HG02610 (cell line): Measurements from ENCODE around the gene TBATA.

Source experiments
- ATAC-seq: cut with Tn5 transposase; IDR thresholded peaks from one replicate; pipeline ENCODE4 v1.9.1; 2021; ENCODE audit warnings: mild to moderate bottlenecking, moderate library complexity; ENCODE audit not compliant: unreplicated experiment

TBATA gene

GRCh38 chr10:70809011-70809611 lies 23.9 kb upstream of the TBATA start:
- ATAC-seq, result no peak

- no peak for ATAC-seq
These were observed 22.4 kb upstream of the TBATA start for GRCh38 chr10:70807556-70807955.

GRCh38 chr10:70806841-70807240 lies 21.7 kb upstream of the TBATA start:
- ATAC-seq, result no peak

- no peak for ATAC-seq
These were observed 20.5 kb upstream of the TBATA start for GRCh38 chr10:70805619-70806215.

- no peak for ATAC-seq
These were observed 19.2 kb upstream of the TBATA start for GRCh38 chr10:70804421-70804808.

DNA sequence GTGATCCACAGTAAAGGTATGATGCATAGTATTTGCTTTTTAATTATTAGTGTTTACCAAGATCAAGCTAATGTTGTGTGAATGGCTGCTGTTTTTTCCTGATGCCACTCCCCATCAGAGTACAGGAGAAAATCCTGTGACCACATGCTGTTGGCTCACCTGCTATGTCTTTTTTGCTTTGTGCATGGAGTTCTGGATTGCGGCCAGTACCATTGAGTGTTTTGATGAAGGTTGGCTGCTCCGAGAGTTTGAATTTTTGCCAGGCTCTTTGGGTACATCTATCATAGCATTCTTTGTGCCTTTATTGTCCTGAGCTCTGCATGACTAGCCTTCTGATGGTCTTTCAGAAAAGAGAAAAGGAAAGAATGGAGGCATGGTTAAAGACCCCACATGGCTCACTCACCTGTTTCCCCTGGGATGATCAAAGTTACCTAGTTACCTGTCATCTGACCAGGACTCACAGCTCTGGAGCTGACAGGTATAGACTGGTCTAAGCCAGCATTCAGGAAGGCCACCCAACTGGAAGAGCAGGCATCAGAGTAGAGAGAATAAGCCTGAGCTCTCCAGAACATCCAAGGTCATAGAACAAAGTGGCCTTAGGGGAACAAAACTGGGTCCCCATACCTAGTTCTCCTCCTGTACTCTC lies 18.7 kb upstream of the TBATA start:
- no peak for ATAC-seq

DNA sequence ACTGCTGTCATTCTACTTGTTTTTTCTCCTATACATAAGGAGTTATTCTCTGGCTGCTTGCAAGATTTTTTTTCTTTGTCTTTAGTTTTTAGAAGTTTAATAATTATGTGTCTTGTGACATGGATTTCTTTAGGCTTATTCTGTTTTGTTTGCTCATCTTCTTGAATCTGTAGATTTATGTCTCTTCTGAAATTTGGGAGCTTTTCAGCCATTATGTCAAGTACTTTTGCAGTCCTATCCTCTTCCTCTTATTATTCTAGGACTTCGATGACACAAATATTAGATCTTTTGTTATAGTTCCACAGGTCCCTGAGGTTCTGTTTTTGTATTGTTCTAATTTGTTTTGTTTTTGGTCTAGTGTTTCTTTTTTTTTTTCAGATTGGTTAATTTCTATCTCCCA lies 16.7 kb upstream of the TBATA start:
- ATAC-seq, result no peak

DNA sequence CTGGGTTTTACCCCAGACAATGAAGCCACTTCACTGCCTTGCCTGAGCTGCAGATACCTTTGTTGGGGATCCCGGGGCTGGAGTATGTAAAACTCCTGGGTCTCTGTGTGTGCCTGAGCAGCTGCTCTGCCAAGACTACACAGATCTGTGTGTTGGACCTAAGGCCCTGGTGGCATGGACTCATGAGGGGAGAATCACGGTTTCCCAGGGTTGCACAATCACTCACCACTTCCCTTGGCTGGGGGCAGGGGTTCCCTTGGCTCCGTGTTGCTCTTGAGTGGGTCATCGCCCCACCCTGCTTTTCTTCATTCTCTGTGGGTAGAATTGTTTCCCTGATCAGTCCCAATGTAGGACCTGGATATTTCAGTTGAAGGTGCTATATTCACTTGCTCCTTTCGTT lies 13.9 kb upstream of the TBATA start:
- ATAC-seq, result no peak

DNA sequence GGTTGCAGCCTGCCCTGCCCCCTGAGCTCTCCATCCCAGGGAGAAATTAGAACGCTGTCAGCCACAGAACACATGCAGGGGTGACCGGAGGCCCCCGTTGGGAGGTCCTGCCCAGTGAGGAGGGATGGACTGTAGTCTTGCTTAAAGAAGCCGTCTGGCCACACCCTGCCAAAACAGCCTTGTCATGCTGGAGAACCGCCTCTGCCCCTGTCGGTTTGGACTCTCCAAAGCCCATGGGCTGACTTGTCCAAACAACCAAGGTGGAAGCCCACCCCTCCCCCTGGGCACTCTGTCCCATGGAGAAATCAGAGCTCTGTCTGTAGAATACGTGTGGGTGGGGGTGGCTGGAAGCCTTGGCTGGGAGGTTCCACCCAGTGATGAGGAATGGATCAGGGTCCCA lies 12.7 kb upstream of the TBATA start:
- ATAC-seq, result no peak

- ATAC-seq, result no peak
These were observed 10.4 kb upstream of the TBATA start for GRCh38 chr10:70795613-70796012.

DNA sequence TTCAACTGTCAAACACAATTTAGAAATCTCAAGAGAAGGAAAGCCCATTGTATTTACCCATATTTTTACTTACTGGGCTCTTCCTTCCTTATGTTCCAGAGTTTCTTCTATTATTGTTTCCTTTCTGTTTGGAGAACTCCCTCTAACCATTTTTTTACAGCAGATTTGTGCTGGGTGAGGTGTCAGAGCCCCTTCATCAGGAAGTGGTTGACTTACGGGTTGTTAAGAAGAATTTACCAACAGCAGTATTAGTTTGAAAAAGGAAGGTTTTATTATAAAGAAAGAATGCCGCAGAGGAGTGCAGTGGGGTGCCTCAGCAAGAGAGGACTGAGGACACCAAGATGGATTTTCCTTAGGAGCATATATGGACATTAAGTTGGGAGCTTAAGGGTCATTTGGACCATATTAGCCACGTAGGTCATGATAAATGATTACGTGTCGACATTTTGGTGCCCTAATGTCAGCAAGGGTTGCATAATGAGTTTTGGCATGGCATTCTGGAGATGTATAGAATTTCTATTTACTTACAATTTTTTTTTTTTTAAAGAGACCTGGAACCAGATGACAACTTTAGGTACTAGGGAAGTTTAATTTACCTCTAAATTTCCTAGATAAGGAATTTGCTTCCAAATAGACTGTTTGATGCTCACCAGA lies 6.3 kb upstream of the TBATA start:
- no peak for ATAC-seq

DNA sequence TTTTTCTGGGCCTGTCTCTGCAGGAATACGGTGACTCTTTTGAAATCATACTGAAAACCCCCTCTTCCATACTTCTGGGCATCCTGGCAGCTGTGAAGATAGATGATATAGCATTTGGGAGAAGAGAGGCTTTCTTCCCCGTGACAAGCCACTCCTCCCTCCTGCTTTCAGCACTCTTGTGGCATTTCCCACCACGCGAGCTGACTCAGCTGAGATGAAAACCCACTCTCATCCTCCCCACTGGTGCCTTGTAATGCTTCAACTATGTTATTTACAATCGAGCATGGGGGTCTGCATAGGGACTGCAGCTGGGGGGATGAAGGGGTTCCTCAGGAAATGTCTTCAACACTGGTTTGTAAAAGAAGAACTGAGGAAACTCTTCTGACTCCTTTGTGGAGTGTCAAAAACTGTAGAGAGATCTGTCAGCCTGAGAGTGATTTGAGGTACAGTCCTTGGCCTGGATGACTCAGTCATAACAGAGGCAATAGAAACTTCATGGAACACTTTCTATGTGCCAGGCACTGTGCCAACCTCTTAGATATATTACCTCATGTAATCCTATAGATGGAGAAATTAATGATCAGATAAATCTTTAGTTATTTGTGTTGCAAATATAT lies 1.7 kb upstream of the TBATA start:
- ATAC-seq, result no peak

DNA sequence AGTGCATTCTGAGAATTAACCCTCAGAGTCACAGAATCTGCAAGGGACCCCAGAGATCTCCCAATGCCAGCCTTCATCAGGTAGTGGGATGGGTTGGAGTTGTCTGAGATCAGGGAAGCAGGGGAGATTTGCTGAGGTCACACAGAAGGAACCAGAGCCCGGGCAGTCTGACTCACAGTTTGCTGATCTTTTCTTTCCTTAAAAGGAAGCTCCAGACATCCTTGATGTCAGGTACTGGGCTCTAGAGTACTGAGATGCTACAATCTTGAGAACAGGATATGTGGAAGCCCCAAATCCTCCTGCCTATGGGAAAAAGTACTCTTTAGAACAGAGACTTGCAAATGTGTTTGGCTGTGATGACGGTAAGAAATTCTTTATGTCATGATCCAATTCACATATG lies 706 bp downstream of the TBATA start:
- no peak for ATAC-seq

DNA sequence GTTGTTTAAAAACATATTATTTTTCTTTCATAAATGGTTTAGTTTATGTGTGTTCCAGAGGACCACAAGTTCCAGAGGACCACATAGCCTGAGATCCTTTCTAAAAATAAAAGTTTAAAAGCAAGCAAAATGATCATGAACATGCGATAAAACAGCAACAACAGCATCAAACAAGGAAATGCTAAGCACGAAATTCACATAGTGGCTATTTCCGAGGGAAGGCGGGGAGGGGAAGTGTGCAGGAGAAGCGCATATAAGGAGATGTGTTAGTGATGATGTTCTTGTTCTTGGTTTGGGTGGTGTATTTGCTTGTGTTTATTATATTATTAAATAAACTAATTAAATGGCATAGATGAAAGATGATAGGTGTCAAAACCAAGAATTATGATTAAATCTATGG lies 1.2 kb downstream of the TBATA start:
- no peak for ATAC-seq

DNA sequence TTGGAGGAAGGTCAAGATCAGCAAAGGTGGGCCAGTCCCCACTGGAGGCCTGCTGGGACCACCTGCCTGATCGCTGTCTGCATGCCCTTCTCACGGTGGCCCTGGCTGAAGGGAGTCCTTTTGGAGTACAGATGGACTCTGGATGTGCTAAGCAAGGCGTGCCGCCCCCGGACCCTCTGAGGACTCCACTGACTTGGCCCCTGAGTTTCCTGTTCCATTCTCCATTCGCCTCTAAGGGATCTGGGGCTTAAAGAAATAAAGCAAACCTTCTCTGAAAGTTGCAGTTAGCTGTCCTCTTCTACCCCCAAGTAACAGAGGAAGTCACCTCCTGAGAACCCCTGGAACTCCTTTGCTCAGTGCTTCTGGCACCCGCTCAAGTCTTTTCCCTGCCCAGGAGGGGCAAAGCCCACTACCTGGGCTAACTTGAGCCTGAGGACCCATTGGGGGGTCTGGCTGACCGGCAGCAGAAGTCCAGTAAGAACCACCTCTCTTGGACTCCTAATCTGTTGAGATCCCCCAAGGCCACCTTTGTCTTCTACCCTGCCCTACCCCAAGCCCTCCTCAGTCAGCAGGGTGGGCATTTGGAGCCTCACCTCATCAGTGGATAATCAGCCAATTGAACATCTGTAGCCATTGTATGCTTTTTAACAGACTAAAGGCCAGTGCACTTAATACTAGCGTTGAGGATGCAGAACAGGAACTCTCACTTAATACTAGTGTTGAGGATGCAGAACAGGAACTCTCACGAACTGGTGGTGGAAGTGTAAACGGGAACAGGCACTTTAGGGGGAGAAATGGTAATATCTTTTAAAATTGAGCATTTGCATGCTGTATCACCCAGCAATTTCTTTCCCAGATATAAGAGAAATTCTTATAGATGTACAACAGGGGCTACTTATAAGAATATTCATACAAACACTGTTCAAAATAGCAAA lies 2.2 kb downstream of the TBATA start:
- ATAC-seq, result no peak

- ATAC-seq, result no peak
These were observed 3.0 kb downstream of the TBATA start for GRCh38 chr10:70782086-70782745.

GRCh38 chr10:70781461-70782051 lies 3.6 kb downstream of the TBATA start:
- no peak for ATAC-seq

DNA sequence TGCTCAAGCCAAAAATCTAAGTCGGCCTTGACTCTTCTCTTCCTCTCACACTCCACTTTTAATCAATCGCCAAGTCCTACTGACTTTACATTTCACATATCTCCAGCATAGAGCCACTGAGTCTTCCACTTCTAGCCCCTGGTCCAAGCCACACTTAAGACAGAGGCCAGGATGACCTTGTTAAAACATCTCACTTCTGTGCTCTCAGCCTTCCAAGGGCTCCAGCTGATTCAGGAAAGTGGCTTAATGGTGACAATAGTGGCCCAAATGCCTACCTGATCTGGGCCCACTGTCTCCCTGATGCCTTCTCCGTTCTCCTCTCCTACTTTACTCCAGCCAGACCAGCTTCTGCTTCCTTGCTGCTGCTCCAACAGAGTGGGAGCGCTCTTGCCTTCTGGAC lies 4.4 kb downstream of the TBATA start:
- no peak for ATAC-seq

- ATAC-seq, result no peak
These were observed 4.8 kb downstream of the TBATA start for GRCh38 chr10:70780370-70780760.
